Hepatocyte (in vitro differentiated cells): ENCODE measurements around the gene FCGR3B.
"Not testable (repeated sequence)": the region's sequence is repeated elsewhere in the genome, so short reads cannot be mapped to it uniquely, and the experiment has no call there.

ENCODE experiments used
- CTCF ChIP-seq: fragments of 200-600 bp; sonication (generic); IDR thresholded peaks from 2 replicates; pipeline ENCODE4 v1.5.1; 2016; ENCODE audit warnings: antibody characterized with exemption, mild to moderate bottlenecking; ENCODE audit not compliant: poor library complexity
- EZH2 ChIP-seq: fragments of 200-600 bp; sonication (generic); IDR thresholded peaks from 2 replicates; pipeline ENCODE4 v1.6.1; 2016; ENCODE audit warnings: antibody characterized with exemption, mild to moderate bottlenecking, borderline replicate concordance
- EZH2phosphoT487 ChIP-seq: fragments of 200-600 bp; sonication (generic); IDR thresholded peaks from one replicate; pipeline ENCODE4 v1.6.1; 2018; ENCODE audit warnings: antibody characterized with exemption, mild to moderate bottlenecking, low read depth, moderate library complexity; ENCODE audit not compliant: unreplicated experiment, severe bottlenecking

- TF ChIP-seq EZH2, CTCF, EZH2phosphoT487: not testable (repeated sequence)
These were observed 20.8 kb downstream of the FCGR3B start for GRCh38 chr1:161610198-161610597.
